ENCODE measurements around the gene SAMD7. TPM values are rescaled to one million over a fixed set of nuclear protein-coding genes. Genes with fewer than 3 reads are reported as not detected.

Gene SAMD7
- total RNA-seq, 1 experiment from 2014 or later = not detected

GRCh38 chr3:169955406-169955805 is 44.0 kb downstream of the SAMD7 start:
- Mint-ChIP-seq H3K4me3 (ENCODE audit: low read depth, unreplicated experiment) (no peak overlapping the region), H3K36me3 (ENCODE audit: insufficient read depth, unreplicated experiment) (no peaks in the 10 kb centered on the region), H3K27ac (ENCODE audit: unreplicated experiment) (no peak overlapping the region), H3K4me1 (ENCODE audit: low read depth, unreplicated experiment) (no peaks in the 10 kb centered on the region), H3K27me3 (ENCODE audit: unreplicated experiment) (peaks cover 25% of the 10 kb centered on the region), H3K9me3 (ENCODE audit: low read depth, unreplicated experiment) (no peaks in the 10 kb centered on the region)
- CTCF ChIA-PET = no interaction called here
- no peak for TF ChIP-seq CTCF (IDR thresholded peaks at IDR 0.05; ENCODE audit: unreplicated experiment)
- no TSS peak for BruUV-seq (replicated peaks)
- DNase-seq = no peak
- intact Hi-C loops (cut with micrococcal nuclease; ENCODE audit: unreplicated experiment) = no loop called here

GRCh38 chr3:169964176-169964575 is 52.8 kb downstream of the SAMD7 start:
- Mint-ChIP-seq H3K4me1 (ENCODE audit: low read depth, unreplicated experiment) (peaks cover 26% of the 10 kb centered on the region), H3K4me3 (ENCODE audit: low read depth, unreplicated experiment) (no peak overlapping the region), H3K27ac (ENCODE audit: unreplicated experiment) (no peak overlapping the region)

GRCh38 chr3:169965562-169966427 is 54.4 kb downstream of the SAMD7 start:
- CTCF ChIA-PET = interaction anchor here (0.6 to 1.9 kb wide), 3 partner anchors 17 to 111 kb away, joined by 3 to 5 read pairs (median 5); no protein-coding TSS in a partner anchor
- Mint-ChIP-seq H3K27ac (ENCODE audit: unreplicated experiment) (peak overlapping the region; percentile 98), H3K9me3 (ENCODE audit: low read depth, unreplicated experiment) (peaks cover 3% of the 10 kb centered on the region), H3K27me3 (ENCODE audit: unreplicated experiment) (peaks cover 22% of the 10 kb centered on the region), H3K4me1 (ENCODE audit: low read depth, unreplicated experiment) (peaks cover 26% of the 10 kb centered on the region), H3K36me3 (ENCODE audit: insufficient read depth, unreplicated experiment) (peaks cover 22% of the 10 kb centered on the region), H3K4me3 (ENCODE audit: low read depth, unreplicated experiment) (peak overlapping the region; percentile 94)
- TSS peak; percentile 55 for BruUV-seq (replicated peaks)
- no peak for DNase-seq
- intact Hi-C loops (cut with micrococcal nuclease; ENCODE audit: unreplicated experiment) = loop anchor here (1.0 to 2.0 kb wide), 2 partner anchors 102 to 203 kb away; no protein-coding TSS in a partner anchor
- TF ChIP-seq CTCF (IDR thresholded peaks at IDR 0.05; ENCODE audit: unreplicated experiment) = no peak

More at GRCh38 chr3:169964176-169964575, 52.8 kb downstream of the SAMD7 start:
- H3K36me3 Mint-ChIP-seq (ENCODE audit: insufficient read depth, unreplicated experiment) = peaks cover 22% of the 10 kb centered on the region
- CTCF ChIA-PET = no interaction called here
- no peak for DNase-seq
- peaks cover 31% of the 10 kb centered on the region for H3K27me3 Mint-ChIP-seq (ENCODE audit: unreplicated experiment)
- no TSS peak for BruUV-seq (replicated peaks)
- peaks cover 3% of the 10 kb centered on the region for H3K9me3 Mint-ChIP-seq (ENCODE audit: low read depth, unreplicated experiment)
- intact Hi-C loops (cut with micrococcal nuclease; ENCODE audit: unreplicated experiment) = no loop called here
- no peak for TF ChIP-seq CTCF (IDR thresholded peaks at IDR 0.05; ENCODE audit: unreplicated experiment)

- no TSS peak for BruUV-seq (replicated peaks)
- CTCF ChIA-PET = interaction anchor here (0.6 to 2.0 kb wide), 6 partner anchors 18 to 1096 kb away, joined by 3 to 5 read pairs (median 4); partner anchors contain the start of gene LRRC31
- Mint-ChIP-seq H3K27me3 (ENCODE audit: unreplicated experiment) (peaks cover 16% of the 10 kb centered on the region), H3K4me1 (ENCODE audit: low read depth, unreplicated experiment) (peaks cover 26% of the 10 kb centered on the region), H3K4me3 (ENCODE audit: low read depth, unreplicated experiment) (peak within 1 kb of the TSS; percentile 94), H3K27ac (ENCODE audit: unreplicated experiment) (peak within 1 kb of the TSS; percentile 98), H3K9me3 (ENCODE audit: low read depth, unreplicated experiment) (peaks cover 3% of the 10 kb centered on the region), H3K36me3 (ENCODE audit: insufficient read depth, unreplicated experiment) (peaks cover 22% of the 10 kb centered on the region)
- TF ChIP-seq CTCF (IDR thresholded peaks at IDR 0.05; ENCODE audit: unreplicated experiment) = peak; percentile 64
- intact Hi-C loops (cut with micrococcal nuclease; ENCODE audit: unreplicated experiment) = loop anchor here (1.0 to 2.0 kb wide), 2 partner anchors 103 to 204 kb away; no protein-coding TSS in a partner anchor
- DNase-seq = peak; percentile 99
Observed at GRCh38 chr3:169966428-169966950, 55.1 kb downstream of the SAMD7 start, which contains the start of gene SEC62. SEC62 (plus strand) TSS chr3:169966807; CDS start chr3:169966823, 16 bp downstream.
